T-helper 2 cell treated with Interferon-gamma antibody and Interleukin-4, amounts not matched to agents 100 ng/mL and 5 ng/mL, for 36 hours (primary cell): Measurements from ENCODE around the gene C1QTNF6. TPM values are rescaled to one million over a fixed set of nuclear protein-coding genes. Genes with fewer than 3 reads are reported as not detected.
"Not testable (repeated sequence)": the region's sequence is repeated elsewhere in the genome, so short reads cannot be mapped to it uniquely, and the experiment has no call there.

Source experiments
- intact Hi-C: fragments of 100-400 bp; cut with micrococcal nuclease; formaldehyde crosslinking; loops from one replicate; pipeline ENCODE4 v1.15.1; 2023
- total RNA-seq: library from RNA; stranded (reverse); gene quantifications from 2 replicates; pipeline ENCODE4 v1.2.3, GENCODE V29; 2022

C1QTNF6 gene
- total RNA-seq, 1 donor from 2014 or later, result 6.4 TPM

- intact Hi-C loops, result no loop called here
Measured at GRCh38 chr22:37179126-37179470, 8.9 kb downstream of the C1QTNF6 start.

- intact Hi-C loops, result no loop called here
Measured at GRCh38 chr22:37178350-37179125, 9.5 kb downstream of the C1QTNF6 start.

- intact Hi-C loops, result no loop called here
Measured at GRCh38 chr22:37177755-37178154, 10.3 kb downstream of the C1QTNF6 start.

- intact Hi-C loops, result no loop called here
Measured at GRCh38 chr22:37177221-37177620, 10.8 kb downstream of the C1QTNF6 start.

DNA sequence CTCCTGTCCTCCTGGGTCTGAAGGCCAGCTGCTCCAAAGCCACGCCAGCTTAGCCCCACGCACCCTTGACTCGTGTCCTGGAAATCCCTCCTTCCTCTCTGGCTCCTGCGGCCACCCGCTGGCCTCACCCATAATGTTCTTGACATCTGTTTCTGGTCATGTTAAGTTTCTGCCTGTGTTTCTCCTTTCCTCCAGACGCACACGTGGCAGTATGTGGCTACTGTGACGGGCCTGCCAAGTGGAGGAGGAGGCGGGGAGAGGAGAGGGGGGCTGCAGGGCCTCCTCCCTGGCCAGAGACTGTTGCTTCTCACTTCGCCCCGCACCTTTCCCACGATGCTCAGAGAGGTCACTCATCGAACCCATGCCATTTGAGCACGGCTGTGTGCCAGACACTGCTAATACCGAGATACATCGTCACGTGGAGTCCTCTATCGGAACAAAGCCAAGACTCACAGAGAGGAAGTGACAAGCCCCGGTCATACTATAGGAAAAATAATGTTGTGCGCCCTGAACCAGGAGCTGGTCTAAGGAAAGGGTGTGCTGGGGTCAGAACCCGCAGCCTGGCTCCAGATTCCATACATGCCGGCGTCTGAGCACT, 11.5 kb downstream of the C1QTNF6 start:
- intact Hi-C loops, result no loop called here

DNA sequence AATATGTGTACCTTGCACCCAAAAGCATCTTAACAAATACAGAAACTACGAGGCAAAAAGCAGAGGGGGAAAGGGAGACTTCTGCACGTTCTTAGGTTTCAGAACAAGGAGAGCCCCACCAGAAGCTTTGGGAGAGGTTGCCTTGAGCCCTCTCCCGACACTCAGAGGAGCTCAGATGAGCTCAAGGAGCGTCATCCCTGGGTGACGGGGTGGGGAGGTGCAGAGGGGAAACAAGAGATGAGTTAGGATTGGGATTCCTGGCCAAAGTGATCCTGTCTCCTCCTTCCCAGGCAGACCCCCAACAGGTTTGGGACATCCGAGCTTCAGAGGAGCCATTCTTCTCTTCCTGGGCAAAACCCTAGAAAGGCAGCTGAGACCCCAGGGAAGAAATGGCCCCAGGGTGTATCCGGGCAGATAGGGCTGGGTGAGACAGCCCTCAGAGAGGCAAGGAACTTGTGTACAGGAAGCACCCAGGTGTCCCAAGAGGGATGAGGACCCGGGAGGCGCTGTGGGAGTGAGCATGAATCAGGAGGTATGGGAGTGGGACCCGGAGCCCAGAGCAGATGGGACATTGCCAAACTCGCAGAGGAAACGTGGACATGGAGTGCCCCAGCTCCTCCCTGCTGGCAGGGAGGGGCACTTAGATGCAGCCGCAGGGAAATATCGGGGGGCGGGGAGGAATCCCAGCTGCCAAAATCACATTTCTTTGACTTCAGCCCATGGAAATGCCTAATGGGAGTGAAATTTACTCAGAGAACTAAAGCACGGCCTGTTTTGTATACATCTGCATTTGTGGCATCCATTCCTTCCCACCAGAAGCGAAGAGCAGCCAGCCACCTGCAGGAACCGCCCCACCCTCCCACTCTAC, 12.4 kb downstream of the C1QTNF6 start:
- intact Hi-C loops, result no loop called here

- intact Hi-C loops, result no loop called here
Measured at GRCh38 chr22:37174964-37175363, 13.1 kb downstream of the C1QTNF6 start.

GRCh38 chr22:37173709-37174108, 14.3 kb downstream of the C1QTNF6 start:
- intact Hi-C loops, result no loop called here

DNA sequence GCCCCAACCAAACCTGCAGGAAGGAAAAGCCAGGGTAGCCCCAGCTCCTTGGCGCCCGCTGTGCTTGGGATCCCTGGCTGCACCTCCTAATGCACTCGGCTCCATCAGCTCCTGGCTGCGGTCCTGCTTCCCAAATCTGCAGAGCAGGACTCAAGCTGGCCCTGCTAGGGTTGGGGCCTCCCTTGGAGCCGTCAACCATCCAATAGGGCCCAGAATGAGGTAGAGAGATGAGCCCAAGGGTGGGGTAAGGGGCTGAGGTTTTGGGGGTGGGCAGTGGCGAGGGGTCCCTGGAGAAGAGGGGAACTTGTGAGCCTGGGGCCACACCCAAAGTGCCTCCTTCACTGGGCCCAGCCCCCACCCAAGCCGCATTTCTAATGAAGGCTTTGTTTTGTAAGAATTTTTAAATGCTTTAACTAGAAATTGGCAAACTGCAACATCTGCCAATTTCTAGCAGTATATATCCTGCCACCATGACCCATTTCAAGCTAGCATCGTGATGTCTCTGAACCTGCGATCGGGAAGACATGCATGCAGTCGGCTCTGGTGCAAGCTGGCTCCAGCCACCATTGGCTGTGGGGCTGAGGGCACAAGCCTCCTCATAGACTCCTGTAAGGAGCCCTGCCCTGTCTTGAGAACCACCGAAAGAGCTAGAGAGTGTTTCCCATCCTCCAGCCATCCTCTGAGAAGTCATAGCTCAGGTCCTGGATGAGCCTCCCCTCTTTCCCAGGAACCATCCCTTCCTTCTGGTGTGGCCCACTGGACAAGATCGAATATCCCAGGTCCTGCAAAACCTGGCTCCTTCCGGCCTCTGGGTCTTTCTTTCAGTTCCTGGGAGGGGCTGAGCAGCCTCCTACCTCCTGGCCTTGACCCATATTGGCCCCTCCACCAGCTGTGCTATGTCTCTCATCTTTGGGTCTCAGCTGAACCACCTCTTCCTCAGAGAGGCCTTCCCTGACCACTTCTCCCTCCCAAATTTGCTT, 15.5 kb downstream of the C1QTNF6 start:
- intact Hi-C loops, result no loop called here

DNA sequence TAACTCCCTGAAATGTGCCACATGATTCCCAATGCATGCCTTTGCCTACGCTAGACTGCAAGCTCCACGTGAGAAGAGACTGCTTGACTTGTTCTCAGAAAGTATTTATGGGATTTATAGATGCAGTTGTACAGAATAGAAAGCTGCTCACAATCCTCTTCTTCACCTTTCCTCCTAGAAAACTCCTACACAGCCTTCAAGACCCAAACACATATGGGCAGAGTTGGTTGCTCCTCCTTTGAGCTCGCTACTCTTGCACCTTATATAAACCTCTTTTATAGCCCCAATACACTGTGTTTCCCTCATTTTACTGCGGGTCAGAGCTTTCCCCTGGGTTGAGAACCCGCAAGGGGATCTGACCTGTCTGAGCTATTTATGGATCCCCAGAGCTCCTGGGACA, 16.4 kb downstream of the C1QTNF6 start:
- intact Hi-C loops, result no loop called here

- intact Hi-C loops, result not testable (repeated sequence)
Measured at GRCh38 chr22:37170689-37171405, 17.2 kb downstream of the C1QTNF6 start.

- intact Hi-C loops, result loop anchor here (5.0 kb wide), 1 partner anchor 92 kb away; no protein-coding TSS in a partner anchor
Measured at GRCh38 chr22:37169947-37170688, 17.9 kb downstream of the C1QTNF6 start.

- intact Hi-C loops, result loop anchor here (5.0 kb wide), 1 partner anchor 93 kb away; no protein-coding TSS in a partner anchor
Measured at GRCh38 chr22:37169406-37169805, 18.6 kb downstream of the C1QTNF6 start.

- intact Hi-C loops, result loop anchor here (5.0 kb wide), 1 partner anchor 94 kb away; no protein-coding TSS in a partner anchor
Measured at GRCh38 chr22:37167981-37168647, 19.9 kb downstream of the C1QTNF6 start.

- intact Hi-C loops, result loop anchor here (5.0 kb wide), 1 partner anchor 95 kb away; no protein-coding TSS in a partner anchor
Measured at GRCh38 chr22:37167176-37167980, 20.7 kb downstream of the C1QTNF6 start.

- intact Hi-C loops, result loop anchor here (1.0 to 5.0 kb wide), 2 partner anchors 32 to 96 kb away; no protein-coding TSS in a partner anchor
Measured at GRCh38 chr22:37166675-37167066, 21.4 kb downstream of the C1QTNF6 start.

GRCh38 chr22:37165940-37166674, 21.9 kb downstream of the C1QTNF6 start:
- intact Hi-C loops, result loop anchor here (1.0 to 5.0 kb wide), 2 partner anchors 32 to 96 kb away; no protein-coding TSS in a partner anchor
